Hepatocyte (in vitro differentiated cells): ENCODE results near the gene ACAT2.

Experiments
- CTCF ChIP-seq: fragments of 200-600 bp; sonication (generic); IDR thresholded peaks from 2 replicates; pipeline ENCODE4 v1.5.1; 2016; ENCODE audit warnings: antibody characterized with exemption, mild to moderate bottlenecking; ENCODE audit not compliant: poor library complexity
- EZH2 ChIP-seq: fragments of 200-600 bp; sonication (generic); IDR thresholded peaks from 2 replicates; pipeline ENCODE4 v1.6.1; 2016; ENCODE audit warnings: antibody characterized with exemption, mild to moderate bottlenecking, borderline replicate concordance
- EZH2phosphoT487 ChIP-seq: fragments of 200-600 bp; sonication (generic); IDR thresholded peaks from one replicate; pipeline ENCODE4 v1.6.1; 2018; ENCODE audit warnings: antibody characterized with exemption, mild to moderate bottlenecking, low read depth, moderate library complexity; ENCODE audit not compliant: unreplicated experiment, severe bottlenecking

DNA sequence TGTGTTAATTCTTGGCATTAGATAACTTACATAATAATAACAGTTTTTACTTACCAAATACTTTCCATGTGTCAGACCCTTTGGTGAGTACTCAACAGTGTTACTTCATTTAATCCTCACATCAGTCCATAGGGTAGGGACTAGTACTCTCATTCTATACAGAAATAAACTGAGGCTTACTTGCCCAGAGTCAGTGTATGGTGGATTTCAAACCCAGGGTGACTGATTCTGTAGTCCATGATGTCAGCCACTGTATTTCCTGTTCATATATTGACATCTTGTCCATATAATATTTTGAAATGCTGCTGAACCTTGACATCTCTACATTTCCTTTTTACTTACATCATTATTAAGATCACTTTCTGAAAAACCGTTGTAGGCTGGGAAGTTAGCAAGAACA lies 35.7 kb downstream of the ACAT2 start:
- TF ChIP-seq EZH2 (no peak), CTCF (no peak), EZH2phosphoT487 (no peak)
